T-helper 17 cell (primary cell): ENCODE data around the gene DNAJB13. TPM values are rescaled to one million over a fixed set of nuclear protein-coding genes. Genes with fewer than 3 reads are reported as not detected.

Experiments
- ATAC-seq: fragments of 150-1000 bp; cut with Tn5 transposase; 2 replicates; pipeline ENCODE4 v1.10.0; 2021; ENCODE audit warnings: mild to moderate bottlenecking, moderate library complexity
- DNase-seq, 3 donors: peaks; one replicate each; pipeline versions ENCODE4 v3.0.0 to v3.0.0-alpha.2; 2020 to 2021
- H3K9me3 ChIP-seq: one replicate; pipeline ENCODE4 v1.7.0; 2013; ENCODE audit warnings: low read length, mild to moderate bottlenecking; ENCODE audit not compliant: control insufficient read depth, poor library complexity, severe bottlenecking
- H3K27ac Mint-ChIP-seq: one replicate; pipeline ENCODE4 v1.8.0; 2022; ENCODE audit warnings: mild to moderate bottlenecking, moderate library complexity, mixed read lengths
- H3K27me3 Mint-ChIP-seq: one replicate; pipeline ENCODE4 v1.8.0; 2022; ENCODE audit warnings: mixed read lengths
- H3K36me3 Mint-ChIP-seq: one replicate; pipeline ENCODE4 v1.8.0; 2022; ENCODE audit warnings: low read depth, mixed read lengths
- H3K4me1 Mint-ChIP-seq: one replicate; pipeline ENCODE4 v1.8.0; 2022; ENCODE audit warnings: mild to moderate bottlenecking, mixed read lengths
- H3K4me3 Mint-ChIP-seq: one replicate; pipeline ENCODE4 v1.8.0; 2022; ENCODE audit warnings: mild to moderate bottlenecking, moderate library complexity, mixed read lengths
- total RNA-seq, 4 donors: library from RNA in 2 of 4; stranded (reverse) in 2 of 4; gene quantifications; one replicate each; pipeline ENCODE4 v1.2.3 and lab custom pipeline; 2022 to 2026

The DNAJB13 gene
- total RNA-seq, 2 donors from 2014 or later, result 0.40 TPM; not detected in 1

DNA sequence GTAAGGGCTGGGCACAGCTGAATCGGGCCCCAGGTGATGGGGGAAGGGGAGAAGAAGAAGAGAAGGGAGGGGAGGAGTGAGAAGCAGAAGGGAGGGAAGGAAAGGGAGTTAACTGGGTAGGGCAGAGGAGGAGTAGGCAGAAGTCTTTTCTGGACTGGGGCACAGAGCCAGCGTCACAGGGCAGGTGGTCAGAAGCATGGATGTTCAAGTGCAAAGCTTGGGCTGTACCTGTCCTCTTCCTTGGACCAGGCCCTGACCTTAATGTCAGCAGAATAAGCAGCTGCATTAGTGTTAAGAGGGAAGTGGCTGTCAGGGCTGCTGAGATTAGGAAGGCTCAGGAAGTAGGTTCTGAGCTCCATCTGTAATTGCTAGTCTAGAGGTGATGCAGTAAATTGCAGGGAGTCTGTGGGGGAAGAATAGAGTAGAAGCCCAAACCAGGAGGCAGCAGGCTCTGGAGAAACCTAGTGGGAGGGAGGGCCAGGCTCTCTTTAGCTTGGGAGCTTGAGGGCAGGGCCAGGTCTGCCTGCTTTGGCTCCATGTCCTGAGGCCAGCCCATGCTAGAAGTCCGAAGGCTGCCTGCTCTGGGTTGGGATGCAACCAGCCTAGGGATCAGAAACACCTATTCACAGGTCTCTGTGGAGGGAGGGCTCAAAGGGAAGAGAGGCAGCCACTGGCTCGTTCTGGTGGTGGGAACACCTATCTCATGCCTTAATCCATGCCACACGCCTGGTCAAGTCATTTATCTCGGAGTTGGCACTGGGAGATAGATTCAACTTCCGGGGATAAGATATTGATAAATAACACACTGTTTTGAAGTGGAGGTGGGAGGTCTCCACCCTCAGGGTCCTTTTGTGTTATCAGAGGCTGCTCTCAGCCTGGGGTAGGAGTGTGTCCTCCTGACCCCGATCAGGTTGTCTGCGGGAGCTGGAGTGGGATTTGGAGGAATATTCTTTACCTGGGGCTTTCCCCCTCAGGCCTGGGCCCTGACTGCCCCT is 59.8 kb downstream of the DNAJB13 start:
- ATAC-seq (no peak), DNase-seq (no peak)
- Mint-ChIP-seq H3K4me3 (peak overlapping the region; percentile 90), H3K4me1 (peaks cover 77% of the 10 kb centered on the region), H3K36me3 (no peaks in the 10 kb centered on the region), H3K27me3 (no peaks in the 10 kb centered on the region), H3K27ac (peak overlapping the region; percentile 100)
- no peaks in the 10 kb centered on the region for H3K9me3 ChIP-seq

DNA sequence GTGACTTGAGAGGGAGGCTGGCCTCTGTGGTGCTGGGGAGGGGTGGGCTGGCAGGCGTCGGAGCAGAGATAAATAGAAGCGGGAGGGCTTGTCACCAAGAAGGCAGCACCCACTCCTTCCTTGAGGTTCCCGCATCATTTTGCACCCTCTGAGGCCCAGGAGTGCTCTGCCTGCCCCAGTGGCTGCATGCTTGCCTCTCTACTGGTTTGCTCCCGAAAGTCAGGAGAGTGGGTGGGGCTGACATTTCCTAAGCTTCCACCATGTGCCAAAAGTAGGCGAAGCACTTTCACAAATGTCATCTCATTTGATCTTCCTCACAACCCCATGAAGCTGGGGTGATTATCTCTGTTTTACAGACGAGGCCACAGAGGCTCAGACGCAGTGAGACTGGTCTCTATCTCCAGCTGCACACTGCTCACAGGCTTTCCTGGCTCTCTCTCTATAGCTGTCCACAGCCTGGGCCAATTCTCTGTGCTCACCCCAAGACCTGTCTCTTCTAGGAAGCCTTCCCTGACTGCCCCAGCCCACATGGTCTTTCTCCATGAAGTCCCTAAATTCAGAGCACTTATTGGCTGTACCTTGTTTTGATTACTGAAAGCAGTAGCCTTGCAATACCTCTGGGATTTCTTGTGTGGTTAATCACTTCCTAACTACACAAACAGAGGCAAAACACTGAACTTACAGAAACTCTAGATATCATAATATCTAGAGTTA is 60.7 kb downstream of the DNAJB13 start:
- DNase-seq (peak in 1 of 3 donors; percentile 52), ATAC-seq (peak; percentile 85)
- no peaks in the 10 kb centered on the region for H3K27me3 Mint-ChIP-seq
- H3K9me3 ChIP-seq, result no peaks in the 10 kb centered on the region
- H3K27ac Mint-ChIP-seq, result peak overlapping the region; percentile 100
- H3K4me1 Mint-ChIP-seq, result peaks cover 73% of the 10 kb centered on the region
- no peaks in the 10 kb centered on the region for H3K36me3 Mint-ChIP-seq
- peak overlapping the region; percentile 90 for H3K4me3 Mint-ChIP-seq

DNA sequence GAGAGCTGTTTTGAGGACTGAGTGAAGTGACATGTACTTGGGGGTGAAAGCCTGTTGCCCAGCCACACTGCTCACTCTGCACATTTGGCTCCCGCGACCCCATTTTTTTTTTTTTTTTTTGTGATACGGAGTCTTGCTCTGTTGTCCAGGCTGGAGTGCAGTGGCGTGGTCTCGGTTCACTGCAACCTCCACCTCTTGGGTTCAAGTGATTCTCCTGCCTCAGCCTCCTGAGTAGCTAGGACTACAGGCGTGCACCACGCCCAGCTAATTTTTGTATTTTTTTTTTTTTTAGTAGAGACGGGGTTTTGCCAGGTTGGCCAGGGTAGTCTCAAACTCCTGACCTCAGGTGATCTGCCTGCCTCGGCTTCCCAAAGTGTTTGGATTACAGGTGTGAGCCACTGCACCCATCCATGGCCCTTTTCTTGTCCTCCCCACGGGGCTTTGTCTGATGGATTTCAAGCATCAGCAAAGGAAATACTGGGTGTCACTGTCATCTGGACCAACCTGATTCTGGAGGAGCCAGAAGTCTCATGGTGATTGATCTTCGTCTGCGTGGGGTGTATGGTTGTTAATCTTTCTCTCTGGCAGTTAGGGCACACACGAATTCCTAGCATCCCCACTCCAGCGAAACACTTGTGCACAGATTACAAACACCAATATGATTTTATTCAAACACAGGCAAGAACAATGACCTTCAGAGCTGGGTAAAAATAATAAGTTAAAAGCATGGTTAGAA is 61.4 kb downstream of the DNAJB13 start:
- peak overlapping the region; percentile 90 for H3K4me3 Mint-ChIP-seq

DNA sequence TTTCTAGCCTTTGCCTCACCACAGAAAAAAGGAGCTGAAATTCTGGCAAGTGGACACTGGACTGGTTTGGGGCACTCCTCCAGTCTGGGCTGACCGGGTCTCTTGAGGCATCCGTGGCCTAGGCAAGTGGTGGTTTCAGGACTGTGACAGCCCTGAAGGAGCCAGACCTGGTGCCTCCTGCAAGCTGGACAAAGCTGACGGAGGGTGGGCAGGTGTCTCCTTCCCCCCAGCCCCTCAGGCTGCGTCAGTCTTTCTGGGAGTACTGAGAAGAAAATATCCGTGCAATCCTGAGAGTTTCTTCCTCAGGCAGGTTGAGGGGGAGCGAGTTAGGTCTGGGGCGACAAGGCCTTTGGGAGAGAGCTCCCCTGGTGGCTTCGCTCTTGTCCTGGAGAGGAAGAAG is 62.3 kb downstream of the DNAJB13 start:
- no peak for ATAC-seq
- H3K36me3 Mint-ChIP-seq, result no peaks in the 10 kb centered on the region
- H3K4me1 Mint-ChIP-seq, result peaks cover 65% of the 10 kb centered on the region
- no peak overlapping the region for H3K4me3 Mint-ChIP-seq
- no peak for DNase-seq
- H3K27me3 Mint-ChIP-seq, result no peaks in the 10 kb centered on the region
- peaks cover 3% of the 10 kb centered on the region for H3K9me3 ChIP-seq
- peak overlapping the region; percentile 100 for H3K27ac Mint-ChIP-seq

More for the DNA sequence above, 61.4 kb downstream of the DNAJB13 start:
- Mint-ChIP-seq H3K36me3 (no peaks in the 10 kb centered on the region), H3K27ac (peak overlapping the region; percentile 100), H3K27me3 (no peaks in the 10 kb centered on the region), H3K4me1 (peaks cover 73% of the 10 kb centered on the region)
- no peaks in the 10 kb centered on the region for H3K9me3 ChIP-seq
- DNase-seq (no peak), ATAC-seq (peak; percentile 18)

DNA sequence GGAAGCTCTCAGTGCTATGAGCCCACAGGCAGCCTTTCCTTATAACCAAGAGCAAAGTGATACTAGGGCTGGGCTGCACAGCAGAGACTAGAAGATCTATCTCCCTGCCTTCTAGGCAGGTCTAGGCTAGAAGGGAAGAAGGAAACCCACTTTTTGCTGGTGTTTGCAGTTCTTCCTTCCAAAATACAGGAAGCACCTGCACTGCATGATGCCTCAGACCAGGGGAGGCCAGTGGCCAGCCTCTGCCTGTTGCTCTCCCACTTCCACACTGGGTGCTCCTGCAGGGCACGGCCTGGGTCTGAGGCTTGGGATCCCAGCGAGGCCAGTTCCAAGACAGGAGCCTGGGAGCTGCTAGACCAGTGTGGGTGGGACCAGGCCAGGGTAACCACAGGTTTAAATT is 64.1 kb downstream of the DNAJB13 start:
- H3K4me1 Mint-ChIP-seq, result peaks cover 58% of the 10 kb centered on the region
- H3K9me3 ChIP-seq, result peaks cover 3% of the 10 kb centered on the region
- H3K27me3 Mint-ChIP-seq, result no peaks in the 10 kb centered on the region
- DNase-seq (no peak), ATAC-seq (no peak)
- H3K36me3 Mint-ChIP-seq, result no peaks in the 10 kb centered on the region
- H3K27ac Mint-ChIP-seq, result peak overlapping the region; percentile 100
- H3K4me3 Mint-ChIP-seq, result peak overlapping the region; percentile 50

DNA sequence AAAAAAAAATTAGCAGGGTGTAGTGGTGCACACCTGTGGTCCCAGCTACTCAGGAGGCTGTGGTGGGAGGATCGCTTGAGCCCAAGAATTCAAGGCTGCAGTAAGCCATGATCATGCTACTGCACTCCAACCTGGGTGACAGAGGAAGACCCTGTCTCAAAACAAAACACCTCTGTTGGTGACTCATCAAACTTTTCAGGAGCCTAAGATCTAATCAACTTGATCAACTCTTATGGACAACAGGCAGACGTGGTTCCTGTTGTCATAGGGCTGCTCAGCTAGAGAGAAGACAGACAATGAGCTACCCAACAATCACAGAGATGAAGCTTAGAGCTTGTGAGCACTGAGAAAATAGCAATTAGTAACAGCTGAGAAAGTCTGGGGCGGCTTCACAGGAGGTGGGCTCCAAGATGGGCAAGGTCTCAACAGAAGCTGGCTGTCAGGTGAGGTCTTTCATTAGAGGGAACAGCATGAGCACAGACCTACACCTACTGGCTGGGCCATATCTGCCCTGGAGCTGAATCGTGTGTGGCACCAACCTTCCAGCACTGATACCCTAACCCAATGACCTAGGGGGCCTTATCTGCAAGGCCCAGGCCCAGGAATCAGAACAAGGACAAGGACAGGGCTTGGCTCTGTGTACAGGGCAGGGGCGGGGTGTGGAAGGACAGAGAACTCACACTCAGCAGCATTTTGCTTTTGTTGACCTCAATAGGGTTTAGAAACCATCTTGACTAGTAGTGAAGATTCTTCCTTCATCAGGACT is 65.3 kb downstream of the DNAJB13 start:
- H3K27ac Mint-ChIP-seq, result peak overlapping the region; percentile 100
- H3K9me3 ChIP-seq, result peaks cover 3% of the 10 kb centered on the region
- H3K4me1 Mint-ChIP-seq, result peaks cover 45% of the 10 kb centered on the region
- H3K27me3 Mint-ChIP-seq, result no peaks in the 10 kb centered on the region
- H3K36me3 Mint-ChIP-seq, result no peaks in the 10 kb centered on the region
- DNase-seq (no peak), ATAC-seq (no peak)
- no peak overlapping the region for H3K4me3 Mint-ChIP-seq

DNA sequence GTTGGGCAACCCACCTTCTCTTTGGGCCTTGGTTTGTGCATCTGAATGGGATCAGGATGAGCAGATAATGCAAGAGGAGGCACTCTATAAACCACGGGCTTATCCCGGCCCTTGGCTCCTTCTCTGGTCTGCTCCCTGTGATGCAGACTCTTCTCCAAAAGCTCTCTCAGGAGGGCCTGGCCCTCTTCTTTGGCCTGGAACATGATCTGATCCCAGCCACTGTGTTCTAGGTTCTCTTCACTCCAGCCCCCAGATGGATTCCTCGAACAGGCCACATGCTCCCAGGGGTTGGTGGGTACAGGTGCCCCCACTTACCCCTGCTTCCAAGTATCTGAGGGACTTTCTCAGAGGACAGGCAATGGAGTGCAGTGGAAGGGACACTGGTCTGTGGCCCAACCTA is 66.8 kb downstream of the DNAJB13 start:
- no peak for DNase-seq
- Mint-ChIP-seq H3K4me1 (peaks cover 32% of the 10 kb centered on the region), H3K27me3 (no peaks in the 10 kb centered on the region), H3K4me3 (no peak overlapping the region), H3K27ac (peak overlapping the region; percentile 100), H3K36me3 (no peaks in the 10 kb centered on the region)
- ATAC-seq, result no peak
- peaks cover 3% of the 10 kb centered on the region for H3K9me3 ChIP-seq

DNA sequence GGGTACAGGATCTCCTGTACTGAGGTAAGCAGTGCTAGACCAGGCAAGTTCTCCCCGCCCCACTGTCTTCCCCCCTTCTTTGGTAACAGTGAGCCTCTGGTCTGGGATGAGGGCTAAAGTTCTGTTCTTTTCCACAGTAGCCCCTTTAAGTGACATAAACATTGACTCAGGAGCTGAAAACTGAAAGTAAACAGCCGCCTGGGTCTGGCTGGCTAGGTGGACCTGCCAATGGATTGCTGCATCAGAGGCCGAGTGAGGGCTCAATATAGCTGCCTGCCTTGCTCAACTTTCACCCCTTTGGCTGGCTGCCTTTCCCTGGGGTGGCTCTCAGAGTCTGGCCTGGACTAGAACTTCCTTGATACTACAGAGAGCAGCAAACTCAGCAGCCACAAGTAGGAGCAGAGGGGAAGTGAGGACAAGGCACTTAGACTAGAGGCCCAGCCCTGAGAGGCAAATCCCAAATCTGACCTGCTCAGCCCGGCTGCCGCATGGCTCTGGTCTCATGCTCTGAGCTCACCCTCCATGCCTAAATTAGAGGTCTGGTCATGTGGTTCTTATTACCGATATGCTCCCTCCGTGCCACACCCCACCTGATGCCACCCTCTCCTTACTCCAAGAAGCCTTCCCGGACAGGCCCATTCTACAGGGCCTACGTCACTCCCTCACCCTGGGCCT is 67.6 kb downstream of the DNAJB13 start:
- Mint-ChIP-seq H3K36me3 (no peaks in the 10 kb centered on the region), H3K27ac (no peak overlapping the region), H3K4me1 (peaks cover 31% of the 10 kb centered on the region), H3K4me3 (no peak overlapping the region), H3K27me3 (no peaks in the 10 kb centered on the region)
- no peak for DNase-seq
- peak; percentile 20 for ATAC-seq
- H3K9me3 ChIP-seq, result peaks cover 3% of the 10 kb centered on the region

DNA sequence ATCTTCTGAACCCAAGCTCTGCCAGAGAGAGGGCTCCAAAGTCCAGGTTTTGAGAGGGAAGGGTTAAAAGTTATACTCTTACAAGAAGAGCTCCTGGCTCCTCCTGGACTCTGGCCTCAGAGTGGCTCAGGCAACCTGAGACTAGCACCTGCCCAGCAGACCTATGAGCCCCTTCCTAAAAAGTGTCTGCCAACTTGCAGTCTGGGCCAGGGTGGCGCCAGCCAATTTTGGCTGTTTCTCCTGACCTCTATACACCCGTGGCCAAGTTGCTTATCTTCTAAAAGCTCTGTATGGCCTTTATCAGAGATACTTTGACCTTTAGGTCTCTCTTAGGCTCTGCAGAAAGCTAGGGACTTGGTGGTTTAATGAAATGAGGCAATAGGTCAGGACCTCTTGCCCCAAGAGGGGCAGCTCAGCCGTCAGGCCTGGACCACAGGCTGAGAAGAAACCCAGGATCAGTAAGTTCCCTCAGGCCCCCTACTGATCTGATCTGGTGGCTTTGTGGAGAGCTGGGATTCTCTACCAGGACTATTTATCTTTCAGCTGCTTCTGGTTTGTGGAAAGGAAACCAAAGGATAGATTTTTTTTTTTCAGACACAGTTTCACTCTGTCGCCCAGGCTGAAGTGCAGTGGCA is 68.4 kb downstream of the DNAJB13 start:
- Mint-ChIP-seq H3K27ac (no peak overlapping the region), H3K36me3 (no peaks in the 10 kb centered on the region), H3K27me3 (no peaks in the 10 kb centered on the region), H3K4me1 (peaks cover 31% of the 10 kb centered on the region), H3K4me3 (peak overlapping the region; percentile 16)
- H3K9me3 ChIP-seq, result peaks cover 3% of the 10 kb centered on the region
- DNase-seq (no peak), ATAC-seq (no peak)

DNA sequence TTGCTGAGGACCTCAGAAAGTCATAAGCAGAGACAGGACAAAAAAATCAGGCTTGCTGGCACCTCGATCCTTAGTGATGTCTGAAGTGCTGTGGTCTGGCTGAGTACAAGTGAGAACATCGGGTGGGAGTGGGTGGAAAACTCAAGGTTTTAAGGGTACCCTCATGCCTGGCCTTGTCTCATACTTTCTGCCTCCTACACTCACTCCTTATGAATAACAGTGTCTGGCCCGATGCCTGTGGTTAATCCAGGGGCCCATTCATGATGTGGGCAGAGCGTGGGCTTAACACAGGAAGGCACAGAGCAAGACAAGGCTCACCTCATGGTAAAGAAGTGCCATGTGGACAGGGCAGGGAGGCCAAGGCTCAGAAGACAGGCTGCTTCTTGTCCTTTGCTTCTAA is 69.0 kb downstream of the DNAJB13 start:
- Mint-ChIP-seq H3K27me3 (no peaks in the 10 kb centered on the region), H3K4me3 (peak overlapping the region; percentile 16), H3K36me3 (no peaks in the 10 kb centered on the region), H3K27ac (no peak overlapping the region), H3K4me1 (peaks cover 27% of the 10 kb centered on the region)
- H3K9me3 ChIP-seq, result peaks cover 3% of the 10 kb centered on the region
- DNase-seq, result no peak
- peak; percentile 58 for ATAC-seq
